CD4-positive, CD25-positive, alpha-beta regulatory T cell (primary cell): ENCODE data around the gene CLEC2A. TPM values are rescaled to one million over a fixed set of nuclear protein-coding genes. Genes with fewer than 3 reads are reported as not detected.

Source experiments
- ATAC-seq, 2 donors: fragments of 150-1000 bp; cut with Tn5 transposase; one replicate each; pipeline ENCODE4 v1.10.0; 2021; ENCODE audit warnings: low read depth in 2 of 2, moderate number of reproducible peaks in 2 of 2, moderate library complexity in 1 of 2
- DNase-seq, 3 donors: peaks; one replicate each; pipeline versions ENCODE4 v3.0.0 to v3.0.0-alpha.2; 2012 to 2022; ENCODE audit warnings: mixed read lengths in 1 of 3
- H3K27ac ChIP-seq: one replicate; pipeline ENCODE4 v1.7.0; 2013; ENCODE audit warnings: mild to moderate bottlenecking, low read length; ENCODE audit not compliant: insufficient read depth, poor library complexity, severe bottlenecking
- H3K27me3 ChIP-seq: one replicate; pipeline ENCODE4 v1.7.0; 2013; ENCODE audit warnings: low read length; ENCODE audit not compliant: control insufficient read depth, insufficient read depth
- H3K36me3 ChIP-seq: one replicate; pipeline ENCODE4 v1.7.0; 2013; ENCODE audit warnings: mild to moderate bottlenecking, low read length, moderate library complexity; ENCODE audit not compliant: control insufficient read depth, insufficient read depth
- H3K4me1 ChIP-seq: 2 replicates; pipeline ENCODE4 v1.7.0; 2013; ENCODE audit warnings: mild to moderate bottlenecking, low read length; ENCODE audit not compliant: insufficient read depth, control insufficient read depth, poor library complexity, severe bottlenecking
- H3K4me3 ChIP-seq: one replicate; pipeline ENCODE4 v1.7.0; 2013; ENCODE audit warnings: low read depth, mild to moderate bottlenecking, low read length, moderate library complexity
- H3K9me3 ChIP-seq, 2 experiments: 1 replicate in 1 of 2; 2 replicates in 1 of 2; pipeline ENCODE4 v1.7.0; 2013; ENCODE audit warnings: low read length in 2 of 2, mild to moderate bottlenecking in 1 of 2, moderate library complexity in 1 of 2; ENCODE audit not compliant: control insufficient read depth in 2 of 2
- H3K27ac Mint-ChIP-seq, 3 donors: one replicate each; pipeline ENCODE4 v1.8.0; 2020 to 2022; ENCODE audit warnings: mild to moderate bottlenecking in 3 of 3, mixed read lengths in 3 of 3, moderate library complexity in 2 of 3
- H3K27me3 Mint-ChIP-seq: one replicate; pipeline ENCODE4 v1.8.0; 2022; ENCODE audit warnings: mild to moderate bottlenecking, mixed read lengths
- H3K36me3 Mint-ChIP-seq: one replicate; pipeline ENCODE4 v1.8.0; 2020; ENCODE audit warnings: mixed read lengths
- H3K4me1 Mint-ChIP-seq, 4 donors: one replicate each; pipeline ENCODE4 v1.8.0; 2020 to 2022; ENCODE audit warnings: mixed read lengths in 4 of 4, mild to moderate bottlenecking in 1 of 4
- H3K4me3 Mint-ChIP-seq, 4 donors: one replicate each; pipeline ENCODE4 v1.8.0; 2020 to 2022; ENCODE audit warnings: mild to moderate bottlenecking in 4 of 4, mixed read lengths in 4 of 4, moderate library complexity in 3 of 4
- H3K9me3 Mint-ChIP-seq, 7 donors: one replicate each; pipeline ENCODE4 v1.8.0; 2020 to 2022; ENCODE audit warnings: mixed read lengths in 7 of 7, mild to moderate bottlenecking in 3 of 7, moderate library complexity in 2 of 7
- polyA plus RNA-seq, 4 donors: library from polyadenylated mRNA; unstranded; fragments of 300-500 nt; fragmentation: Illumina TruSeq; gene quantifications; one replicate each; pipeline ENCODE4 v1.2.3, GENCODE V29; 2021
- total RNA-seq: library from RNA; stranded (reverse); gene quantifications from one replicate; pipeline ENCODE4 v1.2.3, GENCODE V29; 2022

Gene CLEC2A
- total and polyA plus RNA-seq, 5 donors from 2014 or later, result not detected

- ATAC-seq, result no peak
Observed at GRCh38 chr12:9868951-9869306, 63.2 kb downstream of the CLEC2A start.

GRCh38 chr12:9868311-9868801, 63.8 kb downstream of the CLEC2A start:
- no peaks in the 10 kb centered on the region for H3K27me3 ChIP-seq
- peaks cover 24% of the 10 kb centered on the region for H3K4me1 ChIP-seq
- no peak for ATAC-seq
- H3K4me3 ChIP-seq, result peak overlapping the region; percentile 98
- no peaks in the 10 kb centered on the region for H3K36me3 ChIP-seq
- Mint-ChIP-seq H3K27ac (peak overlapping the region; percentile 86 to 99 (median 90)), H3K9me3 (peaks cover 0 to 13% (median 1%) of the 10 kb centered on the region in 7 donors), H3K36me3 (peaks cover 10% of the 10 kb centered on the region), H3K27me3 (peaks cover 4% of the 10 kb centered on the region), H3K4me1 (peaks cover 34 to 50% (median 42%) of the 10 kb centered on the region in 4 donors), H3K4me3 (peak overlapping the region; percentile 91 to 96 (median 94))
- peaks cover 6 to 9% of the 10 kb centered on the region in 2 experiments for H3K9me3 ChIP-seq
- DNase-seq, result peak in 1 of 3 donors; percentile 51
- H3K27ac ChIP-seq, result peak overlapping the region; percentile 92

More at GRCh38 chr12:9868951-9869306, 63.2 kb downstream of the CLEC2A start:
- Mint-ChIP-seq H3K4me1 (peaks cover 29 to 44% (median 37%) of the 10 kb centered on the region in 4 donors), H3K4me3 (peak overlapping the region; percentile 91 to 96 (median 94)), H3K9me3 (peaks cover 0 to 8% (median 1%) of the 10 kb centered on the region in 7 donors), H3K36me3 (peaks cover 4% of the 10 kb centered on the region), H3K27ac (peak overlapping the region; percentile 86 to 99 (median 90)), H3K27me3 (peaks cover 4% of the 10 kb centered on the region)
- DNase-seq, result no peak
- H3K27me3 ChIP-seq, result no peaks in the 10 kb centered on the region
- peaks cover 2 to 3% of the 10 kb centered on the region in 2 experiments for H3K9me3 ChIP-seq
- peaks cover 24% of the 10 kb centered on the region for H3K4me1 ChIP-seq
- H3K36me3 ChIP-seq, result no peaks in the 10 kb centered on the region
- H3K27ac ChIP-seq, result peak overlapping the region; percentile 92
- H3K4me3 ChIP-seq, result peak overlapping the region; percentile 98

GRCh38 chr12:9867531-9867930, 64.6 kb downstream of the CLEC2A start:
- Histone ChIP-seq H3K27me3 (no peaks in the 10 kb centered on the region), H3K4me3 (peak overlapping the region; percentile 98), H3K27ac (peak overlapping the region; percentile 92), H3K4me1 (peaks cover 24% of the 10 kb centered on the region), H3K36me3 (peaks cover 3% of the 10 kb centered on the region), H3K9me3 (peaks cover 6 to 11% of the 10 kb centered on the region in 2 experiments)
- ATAC-seq (no peak), DNase-seq (peak in 1 of 3 donors; percentile 37)
- peaks cover 17% of the 10 kb centered on the region for H3K36me3 Mint-ChIP-seq
- H3K4me1 Mint-ChIP-seq, result peaks cover 43 to 56% (median 49%) of the 10 kb centered on the region in 4 donors
- peaks cover 4% of the 10 kb centered on the region for H3K27me3 Mint-ChIP-seq
- H3K9me3 Mint-ChIP-seq, result peaks cover 0 to 17% (median 6%) of the 10 kb centered on the region in 7 donors
- H3K27ac Mint-ChIP-seq, result peak overlapping the region; percentile 67 to 84 (median 80)
- peak overlapping the region; percentile 87 to 96 (median 92) for H3K4me3 Mint-ChIP-seq

- no peak for ATAC-seq
- Histone ChIP-seq H3K27me3 (no peaks in the 10 kb centered on the region), H3K4me1 (peaks cover 24% of the 10 kb centered on the region), H3K36me3 (peaks cover 5% of the 10 kb centered on the region), H3K27ac (peak overlapping the region; percentile 92), H3K4me3 (peak overlapping the region; percentile 98), H3K9me3 (peaks cover 6 to 11% of the 10 kb centered on the region in 2 experiments)
- H3K27ac Mint-ChIP-seq, result peak overlapping the region; percentile 45 to 91 (median 84)
- H3K36me3 Mint-ChIP-seq, result peaks cover 20% of the 10 kb centered on the region
- H3K4me1 Mint-ChIP-seq, result peaks cover 47 to 57% (median 54%) of the 10 kb centered on the region in 4 donors
- peaks cover 0 to 17% (median 9%) of the 10 kb centered on the region in 7 donors for H3K9me3 Mint-ChIP-seq
- H3K27me3 Mint-ChIP-seq, result peaks cover 4% of the 10 kb centered on the region
- peak in 1 of 3 donors; percentile 24 for DNase-seq
- peak overlapping the region; percentile 87 to 96 (median 92) for H3K4me3 Mint-ChIP-seq
Observed at GRCh38 chr12:9866860-9867269, 65.3 kb downstream of the CLEC2A start.

GRCh38 chr12:9864913-9865675, 67.1 kb downstream of the CLEC2A start:
- peaks cover 4% of the 10 kb centered on the region for H3K27me3 Mint-ChIP-seq
- peaks cover 20% of the 10 kb centered on the region for H3K4me1 ChIP-seq
- peaks cover 6 to 11% of the 10 kb centered on the region in 2 experiments for H3K9me3 ChIP-seq
- peaks cover 24% of the 10 kb centered on the region for H3K36me3 Mint-ChIP-seq
- peak overlapping the region; percentile 73 to 83 (median 75) for H3K27ac Mint-ChIP-seq
- H3K36me3 ChIP-seq, result peaks cover 5% of the 10 kb centered on the region
- H3K4me1 Mint-ChIP-seq, result peaks cover 53 to 59% (median 56%) of the 10 kb centered on the region in 4 donors
- H3K4me3 Mint-ChIP-seq, result peak overlapping the region; percentile 85 to 96 (median 87)
- peaks cover 0 to 17% (median 9%) of the 10 kb centered on the region in 7 donors for H3K9me3 Mint-ChIP-seq
- H3K27ac ChIP-seq, result peak overlapping the region; percentile 49
- no peaks in the 10 kb centered on the region for H3K27me3 ChIP-seq
- DNase-seq, result peak in 1 of 3 donors; percentile 27
- ATAC-seq, result no peak
- peak overlapping the region; percentile 98 for H3K4me3 ChIP-seq

Other genes starting within 250 kb of the CLEC2A start
- gene CLECL1, start 199.3 kb downstream of the CLEC2A start, total RNA-seq, result 0.84 TPM
- gene CLECL1, start 199.3 kb downstream of the CLEC2A start, polyA plus RNA-seq, result not detected
- gene CD69, start 171.5 kb downstream of the CLEC2A start, total RNA-seq, result 1,130 TPM
- 100 to 1,000 TPM; 189 to 259 (median 222) TPM for gene CD69, start 171.5 kb downstream of the CLEC2A start, polyA plus RNA-seq
- gene KLRF1, start 104.9 kb downstream of the CLEC2A start, total RNA-seq, result not detected
- under 1 TPM; 0.49 to 0.78 (median 0.71) TPM for gene KLRF1, start 104.9 kb downstream of the CLEC2A start, polyA plus RNA-seq
- gene CLEC2B, start 63.0 kb downstream of the CLEC2A start, total RNA-seq, result 90.8 TPM
- 10 to 100 TPM; 32.8 to 55.3 (median 45.7) TPM for gene CLEC2B, start 63.0 kb downstream of the CLEC2A start, polyA plus RNA-seq
- gene KLRF2, start 50.9 kb downstream of the CLEC2A start, total RNA-seq, result not detected
- gene KLRF2, start 50.9 kb downstream of the CLEC2A start, polyA plus RNA-seq, result not detected
- gene CLEC12A, start 39.0 kb upstream of the CLEC2A start, total RNA-seq, result not detected
- gene CLEC12A, start 39.0 kb upstream of the CLEC2A start, polyA plus RNA-seq, result 1 to 10 TPM in 1 of 4 donors, under 1 TPM in 1, not detected in 2; 0.27 to 1.0 TPM
- gene CLEC1B, start 66.8 kb upstream of the CLEC2A start, total RNA-seq, result 2.6 TPM
- gene CLEC1B, start 66.8 kb upstream of the CLEC2A start, polyA plus RNA-seq, result not detected
- gene CLEC12B, start 78.3 kb upstream of the CLEC2A start, total RNA-seq, result not detected
- gene CLEC12B, start 78.3 kb upstream of the CLEC2A start, polyA plus RNA-seq, result not detected
- not detected for gene CLEC9A, start 98.3 kb upstream of the CLEC2A start, total RNA-seq
- gene CLEC9A, start 98.3 kb upstream of the CLEC2A start, polyA plus RNA-seq, result not detected
- gene CLEC1A, start 166.6 kb upstream of the CLEC2A start, total RNA-seq, result not detected
- gene CLEC1A, start 166.6 kb upstream of the CLEC2A start, polyA plus RNA-seq, result not detected
- gene CLEC7A, start 197.8 kb upstream of the CLEC2A start, total RNA-seq, result 0.76 TPM
- under 1 TPM in 2 of 4 donors, not detected in 2; 0.40 to 0.88 TPM for gene CLEC7A, start 197.8 kb upstream of the CLEC2A start, polyA plus RNA-seq
- gene OLR1, start 239.8 kb upstream of the CLEC2A start, total RNA-seq, result not detected
- gene OLR1, start 239.8 kb upstream of the CLEC2A start, polyA plus RNA-seq, result not detected
- not detected for gene TMEM52B, start 246.7 kb upstream of the CLEC2A start, total RNA-seq
- not detected for gene TMEM52B, start 246.7 kb upstream of the CLEC2A start, polyA plus RNA-seq